Ammon's horn (tissue), 1 donor: ENCODE data around the gene ADCY7.
A peak's percentile ranks its signal among the peaks of the same experiment; 100 is the strongest.

Experiments used
- DNase-seq: peaks from one replicate; pipeline ENCODE4 v3.0.0-alpha.2; 2016; ENCODE audit warnings: low spot score

ADCY7 gene

GRCh38 chr16:50248845-50249244 is 17.5 kb upstream of the ADCY7 start:
- DNase-seq: no peak

GRCh38 chr16:50251375-50252081 is 14.8 kb upstream of the ADCY7 start:
- no peak for DNase-seq

GRCh38 chr16:50252082-50252611 is 14.2 kb upstream of the ADCY7 start:
- DNase-seq: peak; percentile 30

DNA sequence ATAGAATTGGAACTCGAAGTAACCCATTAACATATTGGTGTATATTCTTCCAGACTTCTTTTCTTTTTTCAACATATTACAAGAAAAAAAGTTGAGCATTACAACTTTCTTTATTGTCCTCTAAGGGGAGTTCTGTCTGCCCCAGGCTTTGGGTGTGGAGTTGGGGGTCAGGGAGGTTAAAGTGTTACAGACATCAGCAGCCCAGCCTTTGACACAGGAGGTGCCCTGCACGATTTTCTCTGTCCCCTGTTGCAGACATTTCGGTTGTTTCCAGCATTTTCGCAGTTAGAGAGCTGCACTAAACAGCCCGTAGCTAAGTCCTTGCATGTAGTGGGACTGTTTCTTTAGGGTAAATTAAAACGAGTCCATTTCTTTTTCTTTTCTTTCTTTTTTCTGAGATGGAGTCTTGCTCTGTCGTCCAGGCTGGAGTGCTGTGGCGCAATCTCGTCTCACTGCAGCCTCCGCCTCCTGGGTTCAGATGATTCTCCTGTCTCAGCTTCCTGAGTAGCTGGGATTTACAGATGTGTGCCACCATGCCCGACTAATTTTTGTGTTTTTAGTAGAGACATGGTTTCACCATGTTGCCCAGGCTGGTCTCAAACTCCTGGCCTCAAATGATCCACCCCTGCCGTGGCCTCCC is 13.4 kb upstream of the ADCY7 start:
- no peak for DNase-seq

DNA sequence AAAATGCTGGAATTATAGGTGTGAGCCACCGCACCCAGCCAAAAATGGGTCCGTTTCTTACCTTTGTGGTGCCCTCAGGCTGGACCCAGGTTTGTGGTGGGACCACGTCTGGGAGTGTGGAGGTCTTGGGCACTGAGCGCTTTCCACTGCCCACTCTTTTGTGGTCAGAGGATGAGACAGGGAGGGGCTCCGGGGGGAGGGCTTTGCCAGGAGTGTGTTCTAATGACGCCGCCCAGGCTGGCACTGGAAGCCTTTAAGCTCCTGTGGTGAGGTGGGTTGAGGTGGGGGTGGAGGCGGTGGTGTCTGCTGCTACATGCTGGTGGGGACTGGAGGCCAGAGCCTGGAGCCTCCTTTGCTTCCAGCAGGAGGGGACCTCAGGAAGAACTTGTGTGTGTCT is 12.8 kb upstream of the ADCY7 start:
- no peak for DNase-seq

DNA sequence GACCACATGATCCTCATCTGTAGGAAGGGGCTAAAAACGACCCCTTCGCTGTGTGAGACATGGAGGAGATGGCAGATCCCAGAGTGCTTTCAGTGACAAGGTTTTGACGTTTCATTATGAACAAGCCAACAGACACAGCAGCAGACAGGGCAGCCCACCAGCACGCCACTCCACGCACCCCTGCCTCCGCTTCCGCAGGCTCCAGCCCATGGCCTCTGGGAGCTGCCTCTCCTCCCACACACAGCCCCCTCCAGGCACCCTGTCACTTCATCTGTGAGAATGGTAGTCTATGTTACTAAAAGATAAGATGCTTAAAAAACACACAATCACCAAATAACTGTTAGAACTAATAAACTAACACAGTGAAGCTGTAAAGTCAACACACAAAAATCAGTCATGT is 12.3 kb upstream of the ADCY7 start:
- no peak for DNase-seq

GRCh38 chr16:50255538-50255937 is 10.8 kb upstream of the ADCY7 start:
- no peak for DNase-seq

DNA sequence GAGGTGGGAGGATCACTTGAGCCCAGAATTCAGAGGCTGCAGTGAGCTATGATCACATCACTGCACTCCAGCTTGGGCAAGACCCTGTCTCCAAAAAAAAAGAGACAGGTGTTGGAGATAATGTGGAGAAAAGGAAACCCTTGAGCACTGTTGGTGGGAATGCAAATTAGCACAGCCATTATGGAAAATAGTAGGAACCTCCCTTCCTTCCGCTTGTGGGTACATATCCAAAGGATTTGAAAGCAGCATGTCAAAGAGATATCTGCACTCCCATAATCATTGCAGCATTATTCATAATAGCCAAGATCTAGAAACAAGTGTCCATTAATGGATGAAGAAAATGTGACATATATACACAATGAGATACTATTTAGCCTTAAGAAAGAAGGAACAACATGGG is 9.7 kb upstream of the ADCY7 start:
- no peak for DNase-seq

DNA sequence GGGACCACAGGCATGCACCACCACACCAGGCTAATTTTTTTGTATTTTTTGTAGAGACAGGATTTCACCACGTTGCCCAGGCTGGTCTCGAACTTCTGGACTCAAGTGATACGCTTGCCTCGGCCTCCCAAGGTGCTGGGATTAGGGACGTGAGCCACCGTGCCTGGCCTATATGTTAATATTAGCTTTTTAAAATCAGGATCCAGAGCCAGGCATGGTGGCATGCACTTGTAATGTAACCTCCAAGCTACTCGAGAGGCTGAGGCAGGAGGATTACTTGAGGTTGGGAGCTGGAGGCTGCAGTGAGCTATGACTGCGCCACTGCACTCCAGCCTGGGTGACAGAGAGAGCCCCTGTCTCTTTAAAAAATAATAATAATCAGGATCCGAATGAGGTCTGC is 8.5 kb upstream of the ADCY7 start:
- no peak for DNase-seq

- DNase-seq: no peak
These were observed 6.8 kb upstream of the ADCY7 start for GRCh38 chr16:50259334-50260205.

DNA sequence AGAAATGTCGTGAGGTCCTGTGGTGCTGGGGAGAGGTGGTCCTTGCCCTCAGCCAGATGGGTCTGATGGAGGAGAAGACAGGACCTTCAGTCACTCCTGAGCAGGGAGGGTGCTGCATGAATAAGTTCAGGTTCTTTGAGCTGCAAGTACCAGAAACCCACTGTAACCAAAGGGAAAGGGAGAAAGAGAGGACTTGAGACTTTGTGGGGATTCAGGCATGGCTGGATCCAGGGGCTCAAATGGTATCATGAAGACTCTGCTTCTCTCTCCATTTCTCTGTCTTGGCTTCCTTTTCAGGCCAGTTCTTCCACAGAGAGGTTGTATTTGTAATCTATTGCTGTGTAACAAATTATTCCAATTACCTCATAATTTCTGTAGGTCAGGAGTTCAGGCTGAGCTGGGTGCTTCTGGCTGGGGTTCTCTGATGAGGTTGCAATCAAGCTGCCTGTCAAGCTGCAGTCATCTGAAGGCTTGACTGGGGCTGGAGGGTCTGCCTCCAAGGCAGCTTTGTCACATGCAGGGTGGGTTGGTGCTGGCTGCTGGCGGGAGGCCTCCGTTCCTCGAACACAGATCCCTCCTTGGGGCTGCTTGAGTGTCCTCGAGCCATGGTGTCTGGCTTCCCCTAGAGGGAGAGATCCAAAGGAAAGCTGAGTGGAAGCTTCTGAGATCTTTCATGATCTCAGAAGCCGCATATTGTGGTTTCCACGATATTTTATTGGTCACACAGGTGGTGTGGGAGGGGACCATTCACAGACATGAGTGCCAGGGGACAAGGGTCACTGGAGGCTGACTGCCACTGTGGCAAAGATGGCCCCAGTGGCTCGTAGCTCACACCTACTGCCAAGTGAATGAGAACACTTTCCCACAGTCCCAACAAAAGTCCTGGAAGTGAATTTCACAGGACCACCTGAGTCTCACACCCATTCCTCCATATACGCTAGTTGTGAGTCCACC is 5.9 kb upstream of the ADCY7 start:
- DNase-seq: no peak

DNA sequence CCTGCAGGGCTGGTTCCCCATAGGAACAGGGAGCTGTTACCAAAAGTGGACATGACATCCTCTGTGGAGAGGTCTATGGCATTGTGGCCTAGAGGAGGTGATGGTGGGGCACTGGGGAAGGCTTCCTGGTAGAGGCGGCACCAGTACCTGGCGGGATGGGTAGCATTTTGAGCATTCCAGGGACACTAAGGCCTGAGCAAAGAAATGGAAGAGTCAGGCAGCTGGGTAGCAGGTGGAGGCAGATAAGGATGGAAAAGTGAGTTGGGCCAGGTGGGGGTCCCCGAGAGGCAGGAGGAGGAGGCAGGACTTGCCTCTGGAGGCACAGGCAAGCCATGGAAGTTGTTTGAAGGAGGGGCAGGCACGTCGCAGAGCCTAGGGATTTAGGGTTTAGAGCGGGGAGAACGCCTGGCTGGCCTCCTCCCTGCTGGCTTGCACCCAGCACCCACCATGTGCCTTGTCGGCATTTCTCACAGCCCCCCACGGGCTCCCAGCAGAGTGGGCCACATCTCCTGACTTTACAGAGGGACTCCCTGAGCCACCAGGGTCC is 5.1 kb upstream of the ADCY7 start:
- no peak for DNase-seq

- no peak for DNase-seq
These were observed 4.6 kb upstream of the ADCY7 start for GRCh38 chr16:50261707-50262235.

GRCh38 chr16:50263060-50263909 is 3.1 kb upstream of the ADCY7 start:
- no peak for DNase-seq

GRCh38 chr16:50263940-50264929 is 2.1 kb upstream of the ADCY7 start:
- no peak for DNase-seq

DNA sequence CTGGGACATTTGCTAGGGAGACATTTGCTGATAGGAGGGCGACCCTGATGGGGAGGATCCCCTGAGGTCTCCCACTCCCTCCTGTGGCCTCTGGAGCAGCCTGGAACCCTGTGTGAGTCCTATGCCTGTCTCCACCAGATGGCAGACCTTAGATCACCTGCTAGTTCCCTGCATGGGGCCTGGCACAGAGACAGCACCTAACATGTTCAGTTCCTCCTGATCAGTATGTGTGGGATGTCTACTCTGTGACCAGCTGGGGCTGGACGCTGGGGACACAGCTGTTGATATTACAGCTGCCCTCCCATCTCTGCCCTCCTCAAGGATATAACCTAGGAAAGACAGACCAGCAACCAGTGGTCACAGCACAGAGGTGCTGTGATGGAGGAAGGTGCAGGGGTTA is 1.1 kb upstream of the ADCY7 start:
- DNase-seq: no peak

DNA sequence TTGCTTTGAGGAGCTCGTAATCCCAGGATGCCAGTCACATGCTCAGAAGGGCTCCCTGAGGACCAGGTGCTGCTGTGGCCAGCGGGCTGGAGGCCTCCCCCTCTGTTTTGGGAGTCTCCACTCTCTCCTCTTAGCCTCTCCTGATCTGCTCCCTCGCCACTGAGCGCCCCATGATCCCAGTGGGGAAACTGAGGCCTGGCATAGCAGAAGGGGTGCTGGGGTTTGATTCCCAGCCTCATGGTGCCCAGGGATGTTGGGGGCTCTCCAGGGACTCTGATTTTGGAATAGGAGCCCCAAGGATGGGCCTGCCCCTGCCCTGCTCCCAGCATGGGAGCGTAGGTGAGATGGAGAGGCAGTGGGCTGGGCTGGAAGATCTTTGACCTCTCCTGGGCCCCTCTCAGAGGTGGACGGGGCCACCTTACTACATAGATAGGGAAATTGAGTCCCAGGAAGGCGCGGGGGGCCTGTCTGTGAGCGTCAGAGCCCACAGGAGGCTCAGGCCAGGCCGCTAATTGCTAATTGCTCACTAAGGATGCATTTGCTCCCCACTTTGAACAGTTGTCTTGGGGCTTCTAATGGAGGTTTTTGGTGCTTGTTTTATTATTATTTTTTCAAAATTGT is 525 bp upstream of the ADCY7 start:
- no peak for DNase-seq

GRCh38 chr16:50267151-50267631 is 840 bp downstream of the ADCY7 start:
- no peak for DNase-seq
